ENCODE data around the gene HCAR3. TPM values are rescaled to one million over a fixed set of nuclear protein-coding genes. Genes with fewer than 3 reads are reported as not detected.
A peak's percentile ranks its signal among the peaks of the same experiment; 100 is the strongest.

HCAR3 gene
- total and polyA plus RNA-seq, 2 of the 13 experiments (the other 11 are each of a cell fraction or from before 2014, with no cell fraction given) = 0.11 to 12.8 TPM

GRCh38 chr12:122740351-122740750 is 23.7 kb upstream of the HCAR3 start (continued):
- TF ChIP-seq AHDC1 (CRISPR knock-in tag; IDR thresholded peaks at IDR 0.05; ENCODE audit: borderline replicate concordance) (no peak), ZNF350 (CRISPR knock-in tag; IDR thresholded peaks at IDR 0.05; ENCODE audit: borderline replicate concordance, low read depth) (no peak), KDM2A (CRISPR knock-in tag; IDR thresholded peaks at IDR 0.05; ENCODE audit: borderline replicate concordance, low read depth) (no peak), CENPT (CRISPR knock-in tag; IDR thresholded peaks at IDR 0.05; ENCODE audit: low read depth) (no peak), GFI1 (CRISPR knock-in tag; IDR thresholded peaks at IDR 0.05; ENCODE audit: borderline replicate concordance) (no peak), CHD4 (IDR thresholded peaks at IDR 0.05; ENCODE audit: borderline replicate concordance, low read length) (no peak), ZNF33A (CRISPR knock-in tag; IDR thresholded peaks at IDR 0.05; ENCODE audit: borderline replicate concordance) (no peak), BORCS8-MEF2B (CRISPR knock-in tag; IDR thresholded peaks at IDR 0.05) (no peak), EEA1 (CRISPR knock-in tag; IDR thresholded peaks at IDR 0.05; ENCODE audit: borderline replicate concordance) (no peak), HCFC1 (IDR thresholded peaks at IDR 0.05; ENCODE audit: low read depth, low read length) (no peak), CREB1 (IDR thresholded peaks at IDR 0.05) (0 out of 2 replicates have a peak, but pooled peaks have one; percentile 8), CREB1 (CRISPR knock-in tag; IDR thresholded peaks at IDR 0.05) (no peak), NFAT5 (CRISPR knock-in tag; IDR thresholded peaks at IDR 0.05) (no peak)
